HEK293 (cell line): ENCODE measurements around the gene FAM83C.
A peak's percentile ranks its signal among the peaks of the same experiment; 100 is the strongest.

Source experiments
- TCF7L2 ChIP-seq: IDR thresholded peaks from 2 replicates; pipeline ENCODE4 v1.6.1; 2011; ENCODE audit warnings: low read depth, mild to moderate bottlenecking, inconsistent platforms, low read length, moderate library complexity, borderline replicate concordance
- ZNF23 ChIP-seq: fragments of 450-650 bp; formaldehyde crosslinking; IDR thresholded peaks from 2 replicates; pipeline ENCODE4 v1.5.1; 2016; ENCODE audit warnings: missing biosample characterization, missing genetic modification characterization, borderline replicate concordance
- ZNF24 ChIP-seq: fragments of 450-650 bp; formaldehyde crosslinking; IDR thresholded peaks from 2 replicates; pipeline ENCODE4 v1.5.1; 2016; ENCODE audit warnings: missing biosample characterization, missing genetic modification characterization
- ZNF416 ChIP-seq: fragments of 450-650 bp; formaldehyde crosslinking; IDR thresholded peaks from 2 replicates; pipeline ENCODE4 v1.5.1; 2016; ENCODE audit warnings: missing biosample characterization, missing genetic modification characterization
- ZNF544 ChIP-seq: fragments of 450-650 bp; formaldehyde crosslinking; IDR thresholded peaks from 2 replicates; pipeline ENCODE4 v1.5.0; 2017; ENCODE audit warnings: missing biosample characterization, missing genetic modification characterization
- ZNF747 ChIP-seq: fragments of 450-650 bp; formaldehyde crosslinking; IDR thresholded peaks from 2 replicates; pipeline ENCODE4 v1.5.1; 2016; ENCODE audit warnings: missing biosample characterization, missing genetic modification characterization
- ZSCAN30 ChIP-seq: fragments of 450-650 bp; IDR thresholded peaks from 2 replicates; pipeline ENCODE4 v1.5.1; 2018; ENCODE audit warnings: missing biosample characterization, mild to moderate bottlenecking, missing genetic modification characterization, moderate library complexity
- TF ChIP-seq, protein P1 (sequence below): fragments of 450-650 bp; formaldehyde crosslinking; IDR thresholded peaks from 2 replicates; pipeline ENCODE4 v1.5.1; 2016; ENCODE audit warnings: missing biosample characterization, missing genetic modification characterization
- TF ChIP-seq, protein P2 (sequence below): fragments of 450-650 bp; formaldehyde crosslinking; IDR thresholded peaks from 2 replicates; pipeline ENCODE4 v1.5.1; 2016; ENCODE audit warnings: missing biosample characterization, missing genetic modification characterization, low read depth
- TF ChIP-seq, protein P3 (sequence below): fragments of 450-650 bp; formaldehyde crosslinking; IDR thresholded peaks from 2 replicates; pipeline ENCODE4 v1.5.1; 2016; ENCODE audit warnings: missing biosample characterization, missing genetic modification characterization
- TF ChIP-seq, protein P4 (sequence below): fragments of 450-650 bp; formaldehyde crosslinking; IDR thresholded peaks from 2 replicates; pipeline ENCODE4 v1.5.1; 2016; ENCODE audit warnings: missing biosample characterization, missing genetic modification characterization, low read depth

DNA sequence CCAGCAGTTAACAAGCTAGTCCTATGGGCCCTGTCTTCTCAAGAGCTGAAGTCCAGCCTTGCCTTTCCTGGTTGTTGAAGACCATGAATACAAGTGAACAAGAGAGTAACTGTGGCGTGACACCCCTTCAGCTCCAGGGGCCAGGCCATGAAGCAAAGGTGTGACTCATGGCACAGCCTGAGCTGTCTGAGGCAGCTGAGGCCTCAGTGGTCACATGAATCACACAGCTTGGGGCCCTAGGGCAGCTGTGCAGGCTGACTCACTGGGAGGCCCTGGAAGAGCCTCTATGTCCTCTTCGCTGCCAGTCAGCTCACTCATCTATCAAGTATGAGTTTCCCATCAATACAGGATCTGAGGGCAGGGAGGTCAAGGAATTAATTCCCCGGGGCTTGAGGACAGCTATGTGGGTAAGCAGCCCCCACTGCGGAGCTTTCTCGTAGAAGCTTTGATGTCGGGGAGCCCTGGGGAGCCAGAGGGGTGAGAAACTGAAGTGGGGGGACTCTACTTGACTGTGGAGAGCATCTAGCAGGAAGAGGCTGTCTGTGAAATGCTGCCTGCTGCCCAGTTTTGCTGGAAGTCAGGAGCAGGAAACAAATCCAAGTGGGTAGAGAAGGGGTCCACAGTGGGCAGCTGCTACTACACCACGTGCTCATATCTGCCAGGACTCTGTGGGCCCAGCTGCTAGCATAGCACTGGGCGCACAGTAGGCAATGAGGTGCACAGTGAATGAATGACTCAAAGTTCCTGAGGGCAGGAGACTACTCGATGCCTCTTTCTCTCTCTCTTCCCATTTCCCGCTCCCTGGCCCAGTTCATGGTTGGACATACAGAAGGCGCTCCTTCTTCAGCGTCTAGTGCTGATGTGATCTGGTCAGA is 13.7 kb upstream of the FAM83C start:
- TF ChIP-seq ZNF23 (no peak), ZNF24 (tag by site-specific recombination) (peak; percentile 73), TCF7L2 (no peak), ZNF747 (tag by site-specific recombination) (no peak), ZNF544 (tag by site-specific recombination) (no peak), ZSCAN30 (no peak), ZNF416 (no peak)
- TF ChIP-seq, protein P1, sequence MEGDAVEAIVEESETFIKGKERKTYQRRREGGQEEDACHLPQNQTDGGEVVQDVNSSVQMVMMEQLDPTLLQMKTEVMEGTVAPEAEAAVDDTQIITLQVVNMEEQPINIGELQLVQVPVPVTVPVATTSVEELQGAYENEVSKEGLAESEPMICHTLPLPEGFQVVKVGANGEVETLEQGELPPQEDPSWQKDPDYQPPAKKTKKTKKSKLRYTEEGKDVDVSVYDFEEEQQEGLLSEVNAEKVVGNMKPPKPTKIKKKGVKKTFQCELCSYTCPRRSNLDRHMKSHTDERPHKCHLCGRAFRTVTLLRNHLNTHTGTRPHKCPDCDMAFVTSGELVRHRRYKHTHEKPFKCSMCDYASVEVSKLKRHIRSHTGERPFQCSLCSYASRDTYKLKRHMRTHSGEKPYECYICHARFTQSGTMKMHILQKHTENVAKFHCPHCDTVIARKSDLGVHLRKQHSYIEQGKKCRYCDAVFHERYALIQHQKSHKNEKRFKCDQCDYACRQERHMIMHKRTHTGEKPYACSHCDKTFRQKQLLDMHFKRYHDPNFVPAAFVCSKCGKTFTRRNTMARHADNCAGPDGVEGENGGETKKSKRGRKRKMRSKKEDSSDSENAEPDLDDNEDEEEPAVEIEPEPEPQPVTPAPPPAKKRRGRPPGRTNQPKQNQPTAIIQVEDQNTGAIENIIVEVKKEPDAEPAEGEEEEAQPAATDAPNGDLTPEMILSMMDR (tag by site-specific recombination), result no peak
- TF ChIP-seq, protein P2, sequence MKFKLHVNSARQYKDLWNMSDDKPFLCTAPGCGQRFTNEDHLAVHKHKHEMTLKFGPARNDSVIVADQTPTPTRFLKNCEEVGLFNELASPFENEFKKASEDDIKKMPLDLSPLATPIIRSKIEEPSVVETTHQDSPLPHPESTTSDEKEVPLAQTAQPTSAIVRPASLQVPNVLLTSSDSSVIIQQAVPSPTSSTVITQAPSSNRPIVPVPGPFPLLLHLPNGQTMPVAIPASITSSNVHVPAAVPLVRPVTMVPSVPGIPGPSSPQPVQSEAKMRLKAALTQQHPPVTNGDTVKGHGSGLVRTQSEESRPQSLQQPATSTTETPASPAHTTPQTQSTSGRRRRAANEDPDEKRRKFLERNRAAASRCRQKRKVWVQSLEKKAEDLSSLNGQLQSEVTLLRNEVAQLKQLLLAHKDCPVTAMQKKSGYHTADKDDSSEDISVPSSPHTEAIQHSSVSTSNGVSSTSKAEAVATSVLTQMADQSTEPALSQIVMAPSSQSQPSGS, result no peak
- TF ChIP-seq, protein P3, sequence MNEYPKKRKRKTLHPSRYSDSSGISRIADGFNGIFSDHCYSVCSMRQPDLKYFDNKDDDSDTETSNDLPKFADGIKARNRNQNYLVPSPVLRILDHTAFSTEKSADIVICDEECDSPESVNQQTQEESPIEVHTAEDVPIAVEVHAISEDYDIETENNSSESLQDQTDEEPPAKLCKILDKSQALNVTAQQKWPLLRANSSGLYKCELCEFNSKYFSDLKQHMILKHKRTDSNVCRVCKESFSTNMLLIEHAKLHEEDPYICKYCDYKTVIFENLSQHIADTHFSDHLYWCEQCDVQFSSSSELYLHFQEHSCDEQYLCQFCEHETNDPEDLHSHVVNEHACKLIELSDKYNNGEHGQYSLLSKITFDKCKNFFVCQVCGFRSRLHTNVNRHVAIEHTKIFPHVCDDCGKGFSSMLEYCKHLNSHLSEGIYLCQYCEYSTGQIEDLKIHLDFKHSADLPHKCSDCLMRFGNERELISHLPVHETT, result peak; percentile 87; the same call in 1 of the 2 replicates
- TF ChIP-seq, protein P4, sequence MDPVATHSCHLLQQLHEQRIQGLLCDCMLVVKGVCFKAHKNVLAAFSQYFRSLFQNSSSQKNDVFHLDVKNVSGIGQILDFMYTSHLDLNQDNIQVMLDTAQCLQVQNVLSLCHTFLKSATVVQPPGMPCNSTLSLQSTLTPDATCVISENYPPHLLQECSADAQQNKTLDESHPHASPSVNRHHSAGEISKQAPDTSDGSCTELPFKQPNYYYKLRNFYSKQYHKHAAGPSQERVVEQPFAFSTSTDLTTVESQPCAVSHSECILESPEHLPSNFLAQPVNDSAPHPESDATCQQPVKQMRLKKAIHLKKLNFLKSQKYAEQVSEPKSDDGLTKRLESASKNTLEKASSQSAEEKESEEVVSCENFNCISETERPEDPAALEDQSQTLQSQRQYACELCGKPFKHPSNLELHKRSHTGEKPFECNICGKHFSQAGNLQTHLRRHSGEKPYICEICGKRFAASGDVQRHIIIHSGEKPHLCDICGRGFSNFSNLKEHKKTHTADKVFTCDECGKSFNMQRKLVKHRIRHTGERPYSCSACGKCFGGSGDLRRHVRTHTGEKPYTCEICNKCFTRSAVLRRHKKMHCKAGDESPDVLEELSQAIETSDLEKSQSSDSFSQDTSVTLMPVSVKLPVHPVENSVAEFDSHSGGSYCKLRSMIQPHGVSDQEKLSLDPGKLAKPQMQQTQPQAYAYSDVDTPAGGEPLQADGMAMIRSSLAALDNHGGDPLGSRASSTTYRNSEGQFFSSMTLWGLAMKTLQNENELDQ, result no peak
